HEK293 (cell line): ENCODE measurements around the gene IMMP2L.
"Not testable (repeated sequence)": the region's sequence is repeated elsewhere in the genome, so short reads cannot be mapped to it uniquely, and the experiment has no call there.

Experiments used
- CTCF ChIA-PET: fragments of 350-600 bp; formaldehyde crosslinking; extraction: SDS; loops from one replicate; lab custom pipeline; 2021; ENCODE audit warnings: antibody characterized with exemption; lab: Yijun Ruan, JAX
- POLR2A ChIA-PET: fragments of 300-600 bp; formaldehyde crosslinking; extraction: SDS; loops from one replicate; lab custom pipeline; 2020; ENCODE audit warnings: antibody characterized with exemption, inconsistent platforms; lab: Yijun Ruan, JAX
- H3K27ac ChIP-seq: fragments of 200-500 bp; sonication (Bioruptor generic); 2 replicates; pipeline ENCODE4 v1.5.1; 2014; ENCODE audit warnings: low read depth, low read length, control low read depth, inconsistent platforms; ENCODE audit errors: extremely low read depth
- H3K36me3 ChIP-seq, 2 experiments: fragments of 200-500 bp in 1 of 2; sonication (Bioruptor generic) in 1 of 2; 1 replicate in 1 of 2; 2 replicates in 1 of 2; pipeline ENCODE4 v1.5.1; 2014 to 2017; ENCODE audit warnings: inconsistent platforms in 2 of 2, low read length in 2 of 2; ENCODE audit not compliant: control insufficient read depth in 2 of 2, insufficient read depth in 1 of 2
- H3K4me1 ChIP-seq: fragments of 200-500 bp; sonication (Bioruptor generic); 2 replicates; pipeline ENCODE4 v1.5.1; 2014; ENCODE audit warnings: mild to moderate bottlenecking, low read length, inconsistent platforms; ENCODE audit not compliant: control insufficient read depth, insufficient read depth
- H3K4me3 ChIP-seq: 2 replicates; pipeline ENCODE4 v1.5.1; 2011; ENCODE audit warnings: low read depth, mild to moderate bottlenecking, control low read depth, low read length, moderate library complexity
- H3K9me3 ChIP-seq: fragments of 200-500 bp; sonication (Bioruptor generic); 2 replicates; pipeline ENCODE4 v1.5.1; 2014; ENCODE audit warnings: low read depth, low read length, inconsistent platforms; ENCODE audit not compliant: control insufficient read depth, insufficient read depth
- ATF2 ChIP-seq: fragments of 450-650 bp; formaldehyde crosslinking; IDR thresholded peaks from 2 replicates; pipeline ENCODE4 v1.5.1; 2016; ENCODE audit warnings: missing biosample characterization, missing genetic modification characterization, low read depth
- GLI4 ChIP-seq: fragments of 450-650 bp; formaldehyde crosslinking; IDR thresholded peaks from 2 replicates; pipeline ENCODE4 v1.5.1; 2016; ENCODE audit warnings: missing biosample characterization, missing genetic modification characterization
- GLIS1 ChIP-seq: fragments of 450-650 bp; formaldehyde crosslinking; IDR thresholded peaks from 2 replicates; pipeline ENCODE4 v1.5.1; 2016; ENCODE audit warnings: missing biosample characterization, missing genetic modification characterization
- GLIS2 ChIP-seq: fragments of 450-650 bp; formaldehyde crosslinking; IDR thresholded peaks from 2 replicates; pipeline ENCODE4 v1.5.1; 2016; ENCODE audit warnings: missing biosample characterization, missing genetic modification characterization
- HOXC10 ChIP-seq: sonication (generic); formaldehyde crosslinking; IDR thresholded peaks from 2 replicates; pipeline ENCODE4 v1.8.1; 2023; ENCODE audit warnings: mild to moderate bottlenecking, missing genetic modification reagents
- HOXD13 ChIP-seq: sonication (generic); formaldehyde crosslinking; IDR thresholded peaks from 2 replicates; pipeline ENCODE4 v1.8.0; 2022; ENCODE audit warnings: missing genetic modification reagents, borderline replicate concordance
- MYNN ChIP-seq: fragments of 450-650 bp; formaldehyde crosslinking; IDR thresholded peaks from 2 replicates; pipeline ENCODE4 v1.5.1; 2016; ENCODE audit warnings: missing biosample characterization, missing genetic modification characterization, borderline replicate concordance
- OVOL3 ChIP-seq: fragments of 450-650 bp; formaldehyde crosslinking; IDR thresholded peaks from 2 replicates; pipeline ENCODE4 v1.5.1; 2016; ENCODE audit warnings: missing biosample characterization, missing genetic modification characterization
- PRDM6 ChIP-seq: fragments of 450-650 bp; formaldehyde crosslinking; IDR thresholded peaks from 2 replicates; pipeline ENCODE4 v1.5.1; 2017; ENCODE audit warnings: missing biosample characterization, missing genetic modification characterization
- REST ChIP-seq: fragments of 450-650 bp; formaldehyde crosslinking; IDR thresholded peaks from 2 replicates; pipeline ENCODE4 v1.5.1; 2016; ENCODE audit warnings: missing biosample characterization, missing genetic modification characterization
- ZBTB7A ChIP-seq: fragments of 450-650 bp; formaldehyde crosslinking; IDR thresholded peaks from 2 replicates; pipeline ENCODE4 v1.5.1; 2016; ENCODE audit warnings: low read depth, missing biosample characterization, missing genetic modification characterization
- ZNF133 ChIP-seq: fragments of 450-650 bp; formaldehyde crosslinking; IDR thresholded peaks from 2 replicates; pipeline ENCODE4 v1.5.1; 2016; ENCODE audit warnings: missing biosample characterization, missing genetic modification characterization
- ZNF239 ChIP-seq: fragments of 450-650 bp; formaldehyde crosslinking; IDR thresholded peaks from 2 replicates; pipeline ENCODE4 v1.5.1; 2016; ENCODE audit warnings: missing biosample characterization, missing genetic modification characterization
- ZNF292 ChIP-seq: fragments of 450-650 bp; formaldehyde crosslinking; IDR thresholded peaks from 2 replicates; pipeline ENCODE4 v1.5.1; 2016; ENCODE audit warnings: low read depth, missing biosample characterization, missing genetic modification characterization, borderline replicate concordance
- ZNF391 ChIP-seq: fragments of 450-650 bp; formaldehyde crosslinking; IDR thresholded peaks from 2 replicates; pipeline ENCODE4 v1.5.1; 2016; ENCODE audit warnings: low read depth, missing biosample characterization, missing genetic modification characterization, borderline replicate concordance
- ZNF398 ChIP-seq: fragments of 450-650 bp; formaldehyde crosslinking; IDR thresholded peaks from 2 replicates; pipeline ENCODE4 v1.5.1; 2017; ENCODE audit warnings: missing biosample characterization, missing genetic modification characterization
- ZNF426 ChIP-seq: fragments of 450-650 bp; formaldehyde crosslinking; IDR thresholded peaks from 2 replicates; pipeline ENCODE4 v1.5.1; 2017; ENCODE audit warnings: missing biosample characterization, missing genetic modification characterization, mild to moderate bottlenecking, inconsistent platforms, moderate library complexity
- ZNF433 ChIP-seq: fragments of 450-650 bp; formaldehyde crosslinking; IDR thresholded peaks from 2 replicates; pipeline ENCODE4 v1.5.1; 2016; ENCODE audit warnings: missing biosample characterization, missing genetic modification characterization, low read depth
- ZNF544 ChIP-seq: fragments of 450-650 bp; formaldehyde crosslinking; IDR thresholded peaks from 2 replicates; pipeline ENCODE4 v1.5.0; 2017; ENCODE audit warnings: missing biosample characterization, missing genetic modification characterization
- ZNF549 ChIP-seq: fragments of 450-650 bp; IDR thresholded peaks from 2 replicates; pipeline ENCODE4 v1.5.1; 2018; ENCODE audit warnings: missing biosample characterization, missing genetic modification characterization, mild to moderate bottlenecking, inconsistent platforms, moderate library complexity
- ZNF580 ChIP-seq: fragments of 450-650 bp; formaldehyde crosslinking; IDR thresholded peaks from 2 replicates; pipeline ENCODE4 v1.5.1; 2016; ENCODE audit warnings: missing biosample characterization, missing genetic modification characterization
- ZNF658 ChIP-seq: fragments of 450-650 bp; formaldehyde crosslinking; IDR thresholded peaks from 2 replicates; pipeline ENCODE4; 2016; ENCODE audit warnings: missing biosample characterization, missing genetic modification characterization
- ZNF791 ChIP-seq: fragments of 450-650 bp; formaldehyde crosslinking; IDR thresholded peaks from 2 replicates; pipeline ENCODE4 v1.5.1; 2016; ENCODE audit warnings: missing biosample characterization, missing genetic modification characterization
- ZNF837 ChIP-seq: fragments of 450-650 bp; formaldehyde crosslinking; IDR thresholded peaks from 2 replicates; pipeline ENCODE4 v1.5.1; 2016; ENCODE audit warnings: missing biosample characterization, missing genetic modification characterization
- ZSCAN4 ChIP-seq: fragments of 450-650 bp; formaldehyde crosslinking; IDR thresholded peaks from 2 replicates; pipeline ENCODE4 v1.5.1; 2017; ENCODE audit warnings: missing biosample characterization, missing genetic modification characterization

The IMMP2L gene

GRCh38 chr7:111561904-111562732, at the start of gene IMMP2L (continued):
- TF ChIP-seq REST (tag by site-specific recombination) (no peak), OVOL3 (no peak), GLIS1 (tag by site-specific recombination) (no peak), HOXC10 (CRISPR knock-in tag) (no peak), ZNF658 (tag by site-specific recombination) (no peak), HOXD13 (no peak), ZNF544 (tag by site-specific recombination) (no peak), GLIS2 (peak; percentile 81), ZSCAN4 (tag by site-specific recombination) (no peak), ZNF837 (tag by site-specific recombination) (no peak), MYNN (tag by site-specific recombination) (no peak), ZNF292 (no peak), GLI4 (no peak), ZNF239 (tag by site-specific recombination) (no peak), PRDM6 (tag by site-specific recombination) (no peak), ZNF433 (tag by site-specific recombination) (no peak), ZNF580 (tag by site-specific recombination) (no peak), ZNF549 (tag by site-specific recombination) (no peak), ZNF133 (tag by site-specific recombination) (no peak), ZNF391 (tag by site-specific recombination) (no peak; the same call in 1 of the 2 replicates), ATF2 (tag by site-specific recombination) (no peak), ZBTB7A (no peak), ZNF426 (tag by site-specific recombination) (no peak), ZNF791 (no peak), ZNF398 (no peak)

- H3K27ac ChIP-seq, H3K4me1 ChIP-seq, H3K4me3 ChIP-seq, POLR2A ChIA-PET, CTCF ChIA-PET, H3K36me3 ChIP-seq, H3K9me3 ChIP-seq: not testable (repeated sequence)
These were observed 47.4 kb upstream of the IMMP2L start for GRCh38 chr7:111609483-111610254.
